ENCODE measurements around the gene HNMT. TPM values are rescaled to one million over a fixed set of nuclear protein-coding genes. Genes with fewer than 3 reads are reported as not detected.

The HNMT gene
- total and polyA plus RNA-seq, 5 donors from 2014 or later: not detected

DNA sequence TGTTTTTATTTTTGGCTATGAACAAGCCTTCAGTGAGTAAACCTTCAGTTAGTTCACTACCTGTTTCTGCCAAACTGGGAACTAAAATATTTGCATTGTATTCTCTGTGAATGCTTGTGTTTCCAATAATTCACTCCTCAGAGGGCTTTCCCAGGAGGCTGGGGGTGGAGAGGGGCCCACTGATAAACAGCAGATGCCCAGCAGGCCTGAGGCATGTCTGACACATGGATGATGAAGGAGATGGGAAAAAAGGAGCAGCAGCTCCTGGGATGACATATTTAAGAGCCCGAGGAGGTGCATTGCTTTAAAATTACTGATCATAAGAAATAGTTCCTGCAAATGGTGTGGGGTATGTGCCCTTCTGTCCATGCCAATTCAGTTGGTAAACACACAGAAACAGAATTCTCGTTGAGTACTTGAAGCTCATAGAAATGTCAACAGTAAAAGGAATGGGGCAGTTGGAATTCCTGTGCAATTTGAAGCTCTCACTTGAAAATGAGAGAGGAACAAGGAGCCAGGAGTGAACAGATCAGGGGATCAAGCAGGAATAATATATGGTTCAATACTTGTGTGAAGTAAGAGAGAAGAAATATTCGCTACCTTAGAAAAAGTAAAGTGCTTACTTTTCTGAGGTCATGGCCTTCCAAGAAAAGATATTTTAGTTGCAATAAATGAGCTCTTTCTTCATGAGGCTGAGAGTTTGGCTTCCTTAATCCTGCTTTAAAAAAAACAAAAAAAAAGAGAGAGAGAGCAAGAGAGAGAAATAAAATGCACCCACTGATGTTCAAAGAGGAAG, 22.0 kb upstream of the HNMT start:
- Histone ChIP-seq H3K9me3 (ENCODE audit: control insufficient read depth in 2 of 2, low read length in 2 of 2) (no peaks in the 10 kb centered on the region), H3K27ac (ENCODE audit: insufficient read depth, low read length, poor library complexity, severe bottlenecking) (no peak overlapping the region), H3K27me3 (ENCODE audit: control insufficient read depth, insufficient read depth, low read length) (no peaks in the 10 kb centered on the region), H3K4me1 (ENCODE audit: control insufficient read depth, insufficient read depth, low read length, poor library complexity, severe bottlenecking) (no peaks in the 10 kb centered on the region), H3K36me3 (ENCODE audit: control insufficient read depth, insufficient read depth, low read length) (no peaks in the 10 kb centered on the region), H3K4me3 (ENCODE audit: low read depth, low read length) (no peak overlapping the region)
- Mint-ChIP-seq H3K27ac (no peak overlapping the region), H3K9me3 (no peaks in the 10 kb centered on the region), H3K27me3 (no peaks in the 10 kb centered on the region), H3K4me3 (no peak overlapping the region), H3K4me1 (no peaks in the 10 kb centered on the region), H3K36me3 (no peaks in the 10 kb centered on the region)
- ATAC-seq (ENCODE audit: low read depth in 2 of 2): no peak
- no peak for DNase-seq

- H3K4me1 ChIP-seq (ENCODE audit: control insufficient read depth, insufficient read depth, low read length, poor library complexity, severe bottlenecking): no peaks in the 10 kb centered on the region
- H3K36me3 ChIP-seq (ENCODE audit: control insufficient read depth, insufficient read depth, low read length): no peaks in the 10 kb centered on the region
- H3K4me1 Mint-ChIP-seq: no peaks in the 10 kb centered on the region
- H3K9me3 ChIP-seq (ENCODE audit: control insufficient read depth in 2 of 2, low read length in 2 of 2): no peaks in the 10 kb centered on the region
- H3K9me3 Mint-ChIP-seq: no peaks in the 10 kb centered on the region
- H3K4me3 ChIP-seq (ENCODE audit: low read depth, low read length): no peak overlapping the region
- H3K27ac Mint-ChIP-seq: no peak overlapping the region
- H3K27me3 Mint-ChIP-seq: no peaks in the 10 kb centered on the region
- H3K36me3 Mint-ChIP-seq: no peaks in the 10 kb centered on the region
- ATAC-seq (ENCODE audit: low read depth in 2 of 2): no peak
- no peak overlapping the region for H3K27ac ChIP-seq (ENCODE audit: insufficient read depth, low read length, poor library complexity, severe bottlenecking)
- no peak for DNase-seq
- H3K4me3 Mint-ChIP-seq: no peak overlapping the region
- H3K27me3 ChIP-seq (ENCODE audit: control insufficient read depth, insufficient read depth, low read length): no peaks in the 10 kb centered on the region
These were observed 21.2 kb upstream of the HNMT start for GRCh38 chr2:137942833-137943677.

GRCh38 chr2:137943678-137944347, 20.5 kb upstream of the HNMT start:
- no peaks in the 10 kb centered on the region for H3K27me3 ChIP-seq (ENCODE audit: control insufficient read depth, insufficient read depth, low read length)
- H3K27me3 Mint-ChIP-seq: no peaks in the 10 kb centered on the region
- H3K4me1 Mint-ChIP-seq: no peaks in the 10 kb centered on the region
- H3K27ac ChIP-seq (ENCODE audit: insufficient read depth, low read length, poor library complexity, severe bottlenecking): no peak overlapping the region
- H3K4me3 Mint-ChIP-seq: no peak overlapping the region
- H3K9me3 Mint-ChIP-seq: no peaks in the 10 kb centered on the region
- H3K36me3 Mint-ChIP-seq: no peaks in the 10 kb centered on the region
- H3K4me1 ChIP-seq (ENCODE audit: control insufficient read depth, insufficient read depth, low read length, poor library complexity, severe bottlenecking): no peaks in the 10 kb centered on the region
- H3K4me3 ChIP-seq (ENCODE audit: low read depth, low read length): no peak overlapping the region
- no peaks in the 10 kb centered on the region for H3K36me3 ChIP-seq (ENCODE audit: control insufficient read depth, insufficient read depth, low read length)
- no peak overlapping the region for H3K27ac Mint-ChIP-seq
- no peak for ATAC-seq (ENCODE audit: low read depth in 2 of 2)
- H3K9me3 ChIP-seq (ENCODE audit: control insufficient read depth in 2 of 2, low read length in 2 of 2): no peaks in the 10 kb centered on the region
- no peak for DNase-seq

GRCh38 chr2:137944714-137945113, 19.6 kb upstream of the HNMT start:
- H3K4me3 Mint-ChIP-seq: no peak overlapping the region
- no peak overlapping the region for H3K27ac Mint-ChIP-seq
- Histone ChIP-seq H3K9me3 (ENCODE audit: control insufficient read depth in 2 of 2, low read length in 2 of 2) (no peaks in the 10 kb centered on the region), H3K4me3 (ENCODE audit: low read depth, low read length) (no peak overlapping the region), H3K36me3 (ENCODE audit: control insufficient read depth, insufficient read depth, low read length) (no peaks in the 10 kb centered on the region), H3K4me1 (ENCODE audit: control insufficient read depth, insufficient read depth, low read length, poor library complexity, severe bottlenecking) (no peaks in the 10 kb centered on the region), H3K27me3 (ENCODE audit: control insufficient read depth, insufficient read depth, low read length) (no peaks in the 10 kb centered on the region), H3K27ac (ENCODE audit: insufficient read depth, low read length, poor library complexity, severe bottlenecking) (no peak overlapping the region)
- no peaks in the 10 kb centered on the region for H3K9me3 Mint-ChIP-seq
- no peaks in the 10 kb centered on the region for H3K27me3 Mint-ChIP-seq
- H3K36me3 Mint-ChIP-seq: no peaks in the 10 kb centered on the region
- ATAC-seq (ENCODE audit: low read depth in 2 of 2): no peak
- DNase-seq: no peak
- H3K4me1 Mint-ChIP-seq: no peaks in the 10 kb centered on the region

DNA sequence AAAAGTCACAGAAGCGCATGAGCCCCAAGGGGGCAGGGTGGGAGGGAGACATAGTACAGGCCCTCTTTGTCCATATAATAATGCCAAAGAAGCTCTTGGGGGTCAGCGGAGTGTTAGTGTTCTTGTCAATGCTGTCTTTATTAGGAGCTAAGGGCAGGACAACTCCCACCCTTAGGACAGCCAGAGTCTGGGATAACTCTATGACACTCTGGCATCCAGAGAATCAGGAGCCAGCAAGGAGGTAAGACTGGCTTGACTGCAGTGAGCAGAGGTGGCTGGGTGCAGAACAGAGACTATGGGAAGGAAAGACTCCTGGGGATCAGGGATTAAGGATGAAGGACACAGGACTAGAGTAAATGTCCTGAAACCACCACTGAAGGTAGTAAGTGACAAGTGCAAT, 19.0 kb upstream of the HNMT start:
- Mint-ChIP-seq H3K27me3 (no peaks in the 10 kb centered on the region), H3K27ac (no peak overlapping the region), H3K9me3 (no peaks in the 10 kb centered on the region), H3K4me1 (no peaks in the 10 kb centered on the region), H3K4me3 (no peak overlapping the region), H3K36me3 (no peaks in the 10 kb centered on the region)
- H3K4me1 ChIP-seq (ENCODE audit: control insufficient read depth, insufficient read depth, low read length, poor library complexity, severe bottlenecking): no peaks in the 10 kb centered on the region
- no peak overlapping the region for H3K27ac ChIP-seq (ENCODE audit: insufficient read depth, low read length, poor library complexity, severe bottlenecking)
- H3K9me3 ChIP-seq (ENCODE audit: control insufficient read depth in 2 of 2, low read length in 2 of 2): no peaks in the 10 kb centered on the region
- H3K36me3 ChIP-seq (ENCODE audit: control insufficient read depth, insufficient read depth, low read length): no peaks in the 10 kb centered on the region
- DNase-seq (no peak), ATAC-seq (ENCODE audit: low read depth in 2 of 2) (no peak)
- no peak overlapping the region for H3K4me3 ChIP-seq (ENCODE audit: low read depth, low read length)
- H3K27me3 ChIP-seq (ENCODE audit: control insufficient read depth, insufficient read depth, low read length): no peaks in the 10 kb centered on the region

GRCh38 chr2:137946227-137946626, 18.0 kb upstream of the HNMT start:
- ATAC-seq (ENCODE audit: low read depth in 2 of 2) (no peak), DNase-seq (no peak)
- H3K27ac Mint-ChIP-seq: no peak overlapping the region
- H3K4me3 ChIP-seq (ENCODE audit: low read depth, low read length): no peak overlapping the region
- no peaks in the 10 kb centered on the region for H3K36me3 ChIP-seq (ENCODE audit: control insufficient read depth, insufficient read depth, low read length)
- H3K4me1 Mint-ChIP-seq: no peaks in the 10 kb centered on the region
- H3K9me3 ChIP-seq (ENCODE audit: control insufficient read depth in 2 of 2, low read length in 2 of 2): no peaks in the 10 kb centered on the region
- no peaks in the 10 kb centered on the region for H3K27me3 Mint-ChIP-seq
- H3K4me3 Mint-ChIP-seq: no peak overlapping the region
- H3K36me3 Mint-ChIP-seq: no peaks in the 10 kb centered on the region
- H3K27me3 ChIP-seq (ENCODE audit: control insufficient read depth, insufficient read depth, low read length): no peaks in the 10 kb centered on the region
- no peaks in the 10 kb centered on the region for H3K9me3 Mint-ChIP-seq
- no peaks in the 10 kb centered on the region for H3K4me1 ChIP-seq (ENCODE audit: control insufficient read depth, insufficient read depth, low read length, poor library complexity, severe bottlenecking)
- H3K27ac ChIP-seq (ENCODE audit: insufficient read depth, low read length, poor library complexity, severe bottlenecking): no peak overlapping the region

DNA sequence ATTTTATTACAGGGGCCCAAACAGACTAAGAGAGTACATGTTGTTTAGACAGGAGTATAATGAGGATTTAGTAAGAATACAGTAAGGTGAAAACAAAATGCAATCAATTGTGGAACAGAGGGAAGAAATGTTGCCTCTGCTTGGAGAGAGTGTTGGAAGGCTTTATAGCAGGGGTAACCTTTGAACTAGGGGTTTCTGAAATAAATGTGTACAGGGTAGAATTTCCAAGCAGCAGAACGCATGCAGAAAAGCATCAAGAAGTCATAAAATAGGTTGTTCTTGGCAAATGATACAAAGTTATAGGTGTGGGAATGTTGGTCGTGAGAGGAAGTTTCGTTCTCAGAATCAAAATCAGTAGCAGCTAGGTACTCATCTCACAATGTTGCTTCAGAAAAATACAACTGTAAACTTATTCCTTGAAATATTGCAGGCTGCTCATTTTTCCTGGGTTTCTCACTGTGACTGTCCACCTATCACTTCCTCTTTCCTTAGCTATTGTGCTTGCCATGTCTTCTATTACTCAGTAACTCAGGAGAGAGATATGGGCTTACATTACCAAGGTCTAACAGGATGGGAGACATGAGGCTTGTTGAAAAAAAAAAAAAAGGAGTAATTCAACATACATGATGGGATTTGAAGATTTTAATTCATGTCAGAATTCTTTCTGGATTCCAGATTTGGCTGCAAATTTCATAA, 17.1 kb upstream of the HNMT start:
- Histone ChIP-seq H3K9me3 (ENCODE audit: control insufficient read depth in 2 of 2, low read length in 2 of 2) (no peaks in the 10 kb centered on the region), H3K4me3 (ENCODE audit: low read depth, low read length) (no peak overlapping the region), H3K36me3 (ENCODE audit: control insufficient read depth, insufficient read depth, low read length) (no peaks in the 10 kb centered on the region), H3K27me3 (ENCODE audit: control insufficient read depth, insufficient read depth, low read length) (no peaks in the 10 kb centered on the region), H3K4me1 (ENCODE audit: control insufficient read depth, insufficient read depth, low read length, poor library complexity, severe bottlenecking) (no peaks in the 10 kb centered on the region), H3K27ac (ENCODE audit: insufficient read depth, low read length, poor library complexity, severe bottlenecking) (no peak overlapping the region)
- Mint-ChIP-seq H3K27ac (no peak overlapping the region), H3K27me3 (no peaks in the 10 kb centered on the region), H3K36me3 (no peaks in the 10 kb centered on the region), H3K9me3 (no peaks in the 10 kb centered on the region), H3K4me3 (no peak overlapping the region), H3K4me1 (peaks cover 0 to 3% (median 0%) of the 10 kb centered on the region in 4 donors)
- DNase-seq: no peak
- ATAC-seq (ENCODE audit: low read depth in 2 of 2): no peak
